Cerebellar cortex (tissue), 1 donor: ENCODE measurements around the gene TIGD1.

Source experiments
- DNase-seq: peaks from one replicate; pipeline ENCODE4 v3.0.0-alpha.2; 2015; ENCODE audit warnings: low spot score

The TIGD1 gene

GRCh38 chr2:232523682-232524597, 26.4 kb downstream of the TIGD1 start:
- peak; percentile 50 for DNase-seq

GRCh38 chr2:232523402-232523681, 27.0 kb downstream of the TIGD1 start:
- DNase-seq = no peak

- no peak for DNase-seq
These were observed 27.5 kb downstream of the TIGD1 start for GRCh38 chr2:232522623-232523401.

GRCh38 chr2:232521959-232522622, 28.3 kb downstream of the TIGD1 start:
- DNase-seq = no peak

- no peak for DNase-seq
These were observed 29.3 kb downstream of the TIGD1 start for GRCh38 chr2:232521098-232521497.

- DNase-seq = no peak
These were observed 29.9 kb downstream of the TIGD1 start for GRCh38 chr2:232520489-232520888.

- no peak for DNase-seq
These were observed 30.5 kb downstream of the TIGD1 start, which contains the start of gene PRSS56 for GRCh38 chr2:232519581-232520438. Gene PRSS56, plus strand, starts transcription at chr2:232520388. Its CDS starts 211 bp downstream, at chr2:232520599.

GRCh38 chr2:232518844-232519243, 31.5 kb downstream of the TIGD1 start:
- no peak for DNase-seq

- DNase-seq = no peak
These were observed 33.8 kb downstream of the TIGD1 start for GRCh38 chr2:232516551-232516950.

- no peak for DNase-seq
These were observed 34.7 kb downstream of the TIGD1 start for GRCh38 chr2:232515639-232516038.

- no peak for DNase-seq
These were observed 37.0 kb downstream of the TIGD1 start for GRCh38 chr2:232513353-232513752.

GRCh38 chr2:232512602-232513001, 37.8 kb downstream of the TIGD1 start:
- DNase-seq = no peak

GRCh38 chr2:232511336-232511890, 38.9 kb downstream of the TIGD1 start:
- DNase-seq = no peak

- DNase-seq = no peak
These were observed 42.1 kb downstream of the TIGD1 start for GRCh38 chr2:232508251-232508650.

GRCh38 chr2:232506709-232507108, 43.6 kb downstream of the TIGD1 start:
- no peak for DNase-seq

GRCh38 chr2:232505856-232506255, 44.5 kb downstream of the TIGD1 start:
- no peak for DNase-seq

GRCh38 chr2:232504438-232504837, 45.9 kb downstream of the TIGD1 start:
- peak; percentile 18 for DNase-seq

GRCh38 chr2:232503809-232504323, 46.5 kb downstream of the TIGD1 start:
- no peak for DNase-seq

GRCh38 chr2:232502911-232503808, 47.2 kb downstream of the TIGD1 start:
- peak; percentile 38 for DNase-seq

- no peak for DNase-seq
These were observed 47.8 kb downstream of the TIGD1 start for GRCh38 chr2:232502511-232502910.
